Measurements from ENCODE around the gene ANK2. TPM values are rescaled to one million over a fixed set of nuclear protein-coding genes. Genes with fewer than 3 reads are reported as not detected.
"Not testable (repeated sequence)": the region's sequence is repeated elsewhere in the genome, so short reads cannot be mapped to it uniquely, and the experiment has no call there.

Gene ANK2
- polyA plus RNA-seq, 1 donor, result 80.7 TPM

DNA sequence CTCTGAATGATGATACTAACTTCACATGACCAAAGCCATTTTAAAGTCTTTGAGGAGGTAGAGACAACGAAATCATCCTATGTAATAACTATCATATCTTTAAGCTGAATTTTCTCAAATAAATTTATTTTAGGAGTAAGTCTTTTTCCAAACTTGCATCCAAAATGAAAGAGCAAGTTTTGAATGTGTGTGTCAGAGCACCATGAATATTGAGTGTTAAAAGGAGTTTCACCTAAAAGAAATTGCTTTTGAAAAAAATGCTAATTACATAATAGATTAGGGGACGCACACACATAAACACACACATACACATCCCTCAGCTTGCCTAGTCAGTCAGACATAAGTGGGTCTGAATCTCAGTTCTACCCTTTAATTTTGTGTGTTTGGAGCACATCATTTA lies 1.9 kb downstream of the ANK2 start:
- no peak for DNase-seq

DNA sequence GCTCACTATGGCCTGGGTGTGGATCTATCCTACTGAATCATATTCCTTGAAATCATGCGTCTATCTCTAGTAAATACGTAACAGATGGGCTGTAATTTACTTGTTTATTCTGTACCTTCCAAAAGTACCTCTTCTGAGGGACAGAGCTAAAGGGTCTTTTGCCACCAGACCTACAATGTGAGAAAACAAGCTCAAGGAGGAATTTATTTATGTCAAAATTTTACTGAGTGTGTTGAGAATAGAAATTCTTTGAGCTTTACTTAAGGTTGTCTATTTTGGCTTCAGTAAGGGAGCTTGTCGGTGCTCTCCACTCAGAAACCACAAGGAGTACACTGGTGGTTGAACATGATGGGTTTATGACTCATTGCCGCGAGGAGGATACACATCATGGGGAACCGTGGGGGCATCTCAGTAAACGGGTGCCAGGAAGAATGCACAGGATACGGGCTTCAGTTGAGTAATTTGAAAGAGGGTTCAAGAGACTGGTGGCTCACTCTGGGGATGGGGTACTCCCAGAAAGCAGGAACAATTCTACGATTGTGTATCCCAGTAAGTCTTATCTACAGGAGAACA lies 3.0 kb downstream of the ANK2 start:
- DNase-seq, result no peak

GRCh38 chr4:113053883-113054282 lies 4.4 kb downstream of the ANK2 start:
- no peak for DNase-seq

DNA sequence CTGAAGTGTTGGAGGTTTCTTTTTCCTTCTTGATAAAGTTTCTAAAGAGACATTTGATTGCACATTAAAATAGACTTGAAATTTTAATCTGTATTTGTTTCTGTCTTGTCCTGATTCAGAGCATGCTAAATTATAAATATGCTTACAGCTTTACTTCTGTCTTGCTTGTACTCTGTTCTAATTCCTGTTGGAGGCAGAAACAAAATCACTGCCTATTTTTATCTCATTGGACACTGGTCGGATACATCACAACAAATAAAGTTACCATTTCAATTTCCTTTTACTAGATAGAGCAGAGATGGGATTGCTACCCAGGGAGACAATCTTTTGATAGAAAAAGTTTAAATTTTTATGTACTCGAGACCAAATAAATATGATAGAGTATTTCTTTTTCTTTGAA lies 6.9 kb downstream of the ANK2 start:
- no peak for DNase-seq

DNA sequence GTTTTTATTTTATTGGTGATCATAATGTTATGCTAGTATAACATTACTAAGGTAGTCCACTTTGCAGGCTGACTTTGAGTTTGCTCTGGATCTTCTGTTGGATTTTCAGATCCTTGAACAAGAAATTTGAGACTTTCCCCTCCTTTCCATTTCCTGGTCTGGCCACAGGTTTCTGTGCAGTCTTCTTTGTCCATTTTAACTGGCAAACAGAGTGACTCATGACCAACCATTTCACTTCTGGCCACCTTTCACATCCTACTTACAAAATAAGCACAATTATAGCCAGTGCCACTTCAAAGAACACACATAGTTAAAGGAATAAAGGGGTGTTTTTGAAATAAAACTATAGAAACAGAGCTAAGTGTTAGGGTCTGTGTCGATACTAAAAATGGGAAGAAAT lies 8.4 kb downstream of the ANK2 start:
- no peak for DNase-seq

- DNase-seq, result no peak
Measured at GRCh38 chr4:113059449-113060182, 10.2 kb downstream of the ANK2 start.

GRCh38 chr4:113060853-113061252 lies 11.4 kb downstream of the ANK2 start:
- DNase-seq, result no peak

GRCh38 chr4:113064244-113064643 lies 14.8 kb downstream of the ANK2 start:
- DNase-seq, result no peak

- no peak for DNase-seq
Measured at GRCh38 chr4:113065629-113066028, 16.2 kb downstream of the ANK2 start.

- DNase-seq, result not testable (repeated sequence)
Measured at GRCh38 chr4:113068771-113069170, 19.3 kb downstream of the ANK2 start.

DNA sequence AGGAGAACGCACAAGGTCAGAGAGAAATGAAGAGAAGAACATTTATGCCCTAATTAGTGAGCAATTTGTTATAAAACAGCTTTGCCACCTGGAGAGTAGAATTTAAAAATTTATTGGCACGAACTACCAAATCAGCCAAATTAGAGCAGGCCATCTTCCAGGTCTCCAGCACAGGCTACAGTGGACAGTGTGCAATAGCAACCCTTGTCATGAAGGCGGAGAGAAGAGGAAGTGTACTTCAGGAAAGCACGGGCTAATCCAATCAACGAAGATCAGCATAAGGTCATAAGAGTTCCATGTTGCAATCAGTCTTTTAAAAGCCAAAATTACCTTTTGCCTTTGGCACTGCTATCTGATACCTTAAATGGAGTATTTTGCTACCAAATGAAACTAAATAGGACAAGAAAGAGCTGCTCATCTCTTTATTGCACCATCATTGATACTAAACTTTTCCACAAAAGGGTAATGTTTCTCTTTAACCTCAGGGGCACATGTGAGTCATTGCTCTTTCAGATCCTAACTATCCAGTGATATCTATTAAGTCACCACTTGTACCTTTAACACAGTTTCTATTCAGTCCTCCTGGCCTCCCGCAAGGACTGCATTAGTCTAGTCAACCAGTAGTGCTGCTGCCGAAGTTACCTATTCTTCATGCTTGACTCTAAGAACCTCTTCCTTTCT lies 19.9 kb downstream of the ANK2 start:
- no peak for DNase-seq

DNA sequence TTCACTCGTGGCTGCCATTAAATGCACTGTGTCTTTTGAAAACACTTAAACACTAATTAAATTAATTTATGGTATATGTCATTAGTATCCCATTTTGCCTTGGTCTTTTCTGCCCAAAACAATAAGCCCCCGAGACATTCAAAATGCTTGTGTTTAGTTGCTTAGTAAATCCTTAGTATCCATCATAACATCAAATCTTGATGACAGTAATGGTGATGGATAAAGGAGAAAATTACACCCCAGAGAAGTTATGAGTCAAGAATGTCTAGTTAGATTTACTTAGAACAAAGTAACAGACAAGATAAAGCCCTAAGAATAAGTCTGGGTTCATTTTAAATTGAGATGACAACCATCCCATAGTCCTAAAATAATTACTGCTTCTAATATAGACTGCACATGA lies 21.3 kb downstream of the ANK2 start:
- DNase-seq, result no peak

DNA sequence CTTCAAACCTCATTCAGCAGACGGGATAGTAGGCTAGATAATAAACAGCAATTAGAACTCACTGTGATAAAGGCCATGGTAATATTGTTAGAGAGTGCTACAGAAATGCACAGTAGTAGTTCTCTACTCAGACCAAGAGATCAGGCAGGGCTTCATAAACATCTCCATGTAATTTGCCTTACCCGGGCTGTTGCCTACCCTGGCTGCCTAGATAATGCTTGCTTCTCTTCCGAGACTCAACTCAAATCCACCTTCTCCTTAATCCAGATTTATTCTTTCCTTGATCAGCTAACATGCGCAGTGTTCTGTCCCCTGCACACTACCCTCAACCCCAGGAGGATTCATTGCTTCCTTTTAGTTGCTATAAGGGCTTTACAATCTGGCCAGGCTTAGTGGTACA lies 21.8 kb downstream of the ANK2 start:
- no peak for DNase-seq

DNA sequence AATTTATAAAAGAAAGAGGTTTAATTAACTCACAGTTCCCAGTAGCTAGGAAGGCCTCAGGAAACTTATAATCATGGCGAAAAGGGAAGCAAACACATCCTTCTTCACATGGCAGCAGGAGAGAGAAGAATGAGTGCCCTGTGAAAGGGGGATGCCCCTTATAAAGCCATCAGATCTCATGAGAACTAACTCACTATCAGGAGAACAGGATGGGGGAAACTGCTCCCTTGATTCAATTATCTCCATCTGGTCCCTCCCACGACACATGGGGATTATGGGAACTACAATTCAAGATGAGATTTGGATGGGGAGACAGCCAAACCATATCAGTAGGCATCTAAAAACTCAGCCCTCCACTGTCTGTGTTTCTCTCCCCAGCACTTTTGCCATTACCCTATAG lies 22.4 kb downstream of the ANK2 start:
- no peak for DNase-seq

- no peak for DNase-seq
Measured at GRCh38 chr4:113073451-113074005, 24.1 kb downstream of the ANK2 start.

DNA sequence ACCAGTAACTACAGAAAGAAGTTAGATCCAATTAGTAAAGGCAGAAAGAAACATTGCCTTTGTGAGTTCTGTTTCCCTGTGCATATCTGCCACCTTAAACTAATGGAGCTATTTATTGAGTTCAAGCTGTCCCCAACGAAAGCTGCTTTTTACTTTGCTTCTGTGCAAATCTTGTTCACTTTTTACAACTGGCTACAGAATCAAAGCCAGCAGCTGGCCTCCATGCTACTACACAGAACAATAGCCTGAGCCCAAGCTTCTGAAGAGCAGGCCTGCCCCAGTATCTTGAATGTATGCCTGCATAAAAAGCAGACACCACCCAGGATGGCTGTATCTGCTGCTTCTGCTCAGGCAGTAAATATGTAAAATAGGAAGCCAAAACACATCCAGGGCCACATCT lies 28.1 kb downstream of the ANK2 start:
- DNase-seq, result no peak

DNA sequence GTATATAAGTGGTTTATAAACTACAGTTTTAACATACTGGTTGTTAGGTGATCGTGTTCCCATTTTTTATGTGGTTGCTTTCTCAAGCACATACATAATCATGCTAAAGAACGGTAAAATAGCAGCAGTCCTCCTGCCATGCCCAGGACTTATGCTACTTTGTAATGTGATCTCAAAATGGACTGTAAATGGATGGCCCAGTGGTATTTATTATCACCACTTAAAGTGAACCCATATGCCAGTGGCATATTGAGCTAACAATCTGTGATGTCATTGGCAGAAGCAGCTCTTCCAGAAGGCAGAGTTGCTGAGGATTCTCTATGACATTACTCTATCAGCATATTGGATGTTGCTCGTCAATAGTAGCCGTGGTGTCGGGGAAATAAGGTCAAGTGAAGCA lies 28.6 kb downstream of the ANK2 start:
- no peak for DNase-seq

DNA sequence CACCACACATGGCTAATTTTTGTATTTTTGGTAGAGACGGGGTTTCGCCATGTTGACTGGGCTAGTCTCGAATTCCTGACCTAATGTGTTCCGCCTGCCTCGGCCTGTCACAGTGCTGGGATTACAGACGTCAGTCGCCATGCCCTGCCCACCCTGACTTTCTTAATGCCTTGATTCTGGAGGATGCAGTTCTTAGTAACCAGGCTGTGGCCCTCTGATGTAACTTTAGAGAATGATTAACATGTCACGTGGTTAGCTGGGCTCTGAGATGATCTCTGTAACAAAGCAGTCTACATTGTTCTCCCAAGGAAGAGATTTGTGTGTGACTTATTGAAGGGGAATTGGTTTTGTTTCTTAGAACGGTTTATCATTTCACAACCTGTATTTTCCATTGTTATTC lies 30.6 kb downstream of the ANK2 start:
- DNase-seq, result peak; percentile 19

DNA sequence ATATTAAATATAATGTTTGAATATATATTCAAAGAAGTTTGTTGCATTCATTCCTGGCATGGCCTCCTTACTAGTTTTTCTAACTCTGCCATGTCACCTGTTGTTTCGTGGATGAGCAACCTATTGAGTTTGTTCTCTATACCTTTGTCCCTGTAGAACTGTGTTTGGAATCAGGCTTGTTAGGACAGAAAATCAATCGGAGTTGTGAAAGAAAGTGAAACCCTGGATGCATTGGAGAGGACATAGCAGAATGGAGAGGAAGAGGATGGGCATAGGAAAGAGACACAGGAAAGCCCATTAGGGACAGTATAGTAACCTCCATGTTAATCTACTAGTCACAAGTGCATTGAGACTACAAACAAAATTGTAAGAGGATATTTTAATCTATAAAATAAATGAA lies 31.2 kb downstream of the ANK2 start:
- no peak for DNase-seq

DNA sequence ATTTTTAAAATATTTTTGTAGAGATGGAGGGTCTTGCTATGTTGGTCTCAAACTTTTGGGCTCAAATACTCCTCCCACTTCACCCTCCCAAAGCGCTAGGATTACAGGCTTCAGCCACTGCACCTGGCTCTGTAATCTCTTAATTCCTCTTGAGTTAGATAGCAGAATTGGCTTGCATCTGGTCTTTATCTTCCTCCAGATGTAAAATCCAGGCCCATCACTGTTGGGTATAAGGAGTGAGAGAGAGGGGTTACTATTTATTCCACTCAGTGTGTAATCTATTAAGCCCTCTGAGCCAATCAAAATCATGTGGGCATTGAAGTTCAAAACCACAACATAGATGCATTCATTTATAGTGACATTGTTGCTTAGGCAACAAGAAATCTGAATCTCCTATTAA lies 33.9 kb downstream of the ANK2 start:
- no peak for DNase-seq

- DNase-seq, result no peak
Measured at GRCh38 chr4:113086172-113086695, 36.8 kb downstream of the ANK2 start.

DNA sequence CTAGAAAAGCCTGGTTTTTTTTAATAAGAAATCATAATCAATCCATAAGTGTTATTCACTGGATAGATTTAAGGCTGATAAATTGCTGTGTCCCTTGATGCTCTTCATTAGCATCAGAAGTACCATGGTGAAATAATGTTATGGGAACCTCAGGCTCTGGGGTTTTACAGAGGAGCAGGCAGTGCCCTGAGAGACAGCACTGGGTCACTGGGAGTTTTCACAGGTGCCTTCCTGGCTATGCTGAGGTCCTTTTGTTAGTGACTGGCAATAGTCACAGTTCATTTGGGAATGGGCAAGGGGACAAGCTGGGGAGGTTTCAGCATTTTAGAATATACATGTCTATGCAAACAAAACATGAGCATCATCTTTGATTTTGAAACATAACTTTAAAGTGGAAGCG lies 38.6 kb downstream of the ANK2 start:
- DNase-seq, result no peak

GRCh38 chr4:113090954-113091353 lies 41.5 kb downstream of the ANK2 start:
- DNase-seq, result no peak
